Panc1 (cell line): ENCODE data around the gene MATCAP1. TPM values are rescaled to one million over a fixed set of nuclear protein-coding genes. Genes with fewer than 3 reads are reported as not detected.

Experiments used
- ATAC-seq: fragments of 200-7000 bp; cut with Tn5 transposase; 2 replicates; pipeline ENCODE4 v1.9.1; 2020; ENCODE audit warnings: mild to moderate bottlenecking, moderate library complexity
- BruUV-seq: library from RNA; stranded (reverse); fragments of 400-500 nt; replicated peaks from 2 replicates; lab custom pipeline; 2021; lab: Mats Ljungman, UMichigan
- CTCF ChIA-PET: fragments of 300-600 bp; sonication (Branson Sonifier 250); formaldehyde crosslinking; loops from one replicate; lab custom pipeline; 2022; ENCODE audit warnings: antibody characterized with exemption; lab: Charles Lee
- POLR2A ChIA-PET: fragments of 300-600 bp; sonication (Branson Sonifier 250); formaldehyde crosslinking; loops from one replicate; lab custom pipeline; 2022; ENCODE audit warnings: antibody characterized with exemption; lab: Charles Lee
- DNase-seq: peaks from one replicate; pipeline ENCODE4 v3.0.0-alpha.2; 2010; ENCODE audit warnings: low read depth, low spot score
- H3K27ac ChIP-seq: 2 replicates; pipeline ENCODE4 v1.5.1; 2011; ENCODE audit warnings: mild to moderate bottlenecking, low read length, inconsistent platforms
- H3K27me3 ChIP-seq: fragments of 200-500 bp; sonication (Bioruptor generic); 2 replicates; pipeline ENCODE4 v1.6.0; 2014; ENCODE audit warnings: low read length, inconsistent platforms; ENCODE audit not compliant: control insufficient read depth, insufficient read depth
- H3K36me3 ChIP-seq: fragments of 200-500 bp; sonication (Bioruptor generic); 2 replicates; pipeline ENCODE4 v1.5.1; 2014; ENCODE audit warnings: inconsistent platforms, mild to moderate bottlenecking, low read length, moderate library complexity; ENCODE audit not compliant: control insufficient read depth, insufficient read depth
- H3K4me1 ChIP-seq: 2 replicates; pipeline ENCODE4 v1.5.1; 2011; ENCODE audit warnings: inconsistent platforms, mild to moderate bottlenecking, low read length, moderate library complexity; ENCODE audit not compliant: control insufficient read depth, insufficient read depth
- H3K4me3 ChIP-seq, 2 experiments: 2 replicates each; pipeline ENCODE4 v1.5.1; 2011 to 2012; ENCODE audit warnings: low read depth in 2 of 2, low read length in 2 of 2, mild to moderate bottlenecking in 2 of 2, inconsistent platforms in 1 of 2, moderate library complexity in 1 of 2
- H3K9me3 ChIP-seq: fragments of 200-500 bp; sonication (Bioruptor generic); 2 replicates; pipeline ENCODE4 v1.5.1; 2014; ENCODE audit warnings: low read depth, mild to moderate bottlenecking, inconsistent platforms, low read length, moderate library complexity; ENCODE audit not compliant: control insufficient read depth, insufficient read depth
- CTCF ChIP-seq: fragments of 450-650 bp; IDR thresholded peaks from 2 replicates; pipeline ENCODE4 v1.5.1; 2017; ENCODE audit warnings: mild to moderate bottlenecking
- POLR2AphosphoS5 ChIP-seq: IDR thresholded peaks from 2 replicates; pipeline ENCODE4 v1.6.1; 2012; ENCODE audit warnings: mild to moderate bottlenecking, low read depth, low read length, moderate library complexity
- REST ChIP-seq, 2 experiments: IDR thresholded peaks; 2 replicates each; pipeline ENCODE4 v1.6.1; 2011 to 2012; ENCODE audit warnings: low read depth in 2 of 2, control low read depth in 1 of 2, low read length in 1 of 2, mild to moderate bottlenecking in 1 of 2, moderate library complexity in 1 of 2; ENCODE audit not compliant: insufficient read depth in 1 of 2
- SIN3A ChIP-seq: IDR thresholded peaks from 2 replicates; pipeline ENCODE4 v1.6.1; 2012; ENCODE audit warnings: low read depth, mild to moderate bottlenecking, low read length, moderate library complexity, borderline replicate concordance; ENCODE audit not compliant: insufficient read depth
- TCF7L2 ChIP-seq: IDR thresholded peaks from 2 replicates; pipeline ENCODE4 v1.6.1; 2011; ENCODE audit warnings: mild to moderate bottlenecking, low read depth, low read length, inconsistent platforms
- in situ Hi-C: cut with HindIII; loops from 2 replicates; pipeline ENCODE4 v1.10.0; 2016; ENCODE audit warnings: low sequenced_read_pairs, low pct_unique_long_range_greater_than_20kb
- intact Hi-C: fragments of 100-400 bp; cut with micrococcal nuclease; formaldehyde crosslinking; loops from one replicate; pipeline ENCODE4 v1.10.0; 2022; ENCODE audit not compliant: unreplicated experiment
- total RNA-seq: library from RNA; stranded (reverse); gene quantifications from one replicate; pipeline ENCODE4 v1.2.1, GENCODE V29; 2021; ENCODE audit not compliant: unreplicated experiment

The MATCAP1 gene
- total RNA-seq, 1 experiment from 2014 or later: 13.9 TPM

- peak; percentile 71 for ATAC-seq
- no peak overlapping the region for H3K4me3 ChIP-seq
Observed at GRCh38 chr16:67184995-67185650, 1.4 kb upstream of the MATCAP1 start.

More at GRCh38 chr16:67184995-67185650, 1.4 kb upstream of the MATCAP1 start:
- peaks cover 8% of the 10 kb centered on the region for H3K4me1 ChIP-seq
- H3K27me3 ChIP-seq: no peaks in the 10 kb centered on the region
- TF ChIP-seq TCF7L2: no peak
- no peak for TF ChIP-seq POLR2AphosphoS5
- peak; percentile 84; the same call in 1 of the 2 replicates for TF ChIP-seq CTCF
- peak; percentile 77; the same call in 1 of the 2 replicates for TF ChIP-seq SIN3A
- peak; percentile 95 to 99 for TF ChIP-seq REST (IDR thresholded peaks at IDR 0.05; ENCODE audit: insufficient read depth in 1 of 2, low read depth in 2 of 2, low read length in 1 of 2)
- H3K9me3 ChIP-seq: no peaks in the 10 kb centered on the region
- H3K36me3 ChIP-seq: peaks cover 4% of the 10 kb centered on the region; the same call in 1 of the 2 replicates
- no TSS peak for BruUV-seq
- POLR2A ChIA-PET: no interaction called here
- CTCF ChIA-PET: interaction anchor here (0.7 kb wide), 1 partner anchor 14 kb away, joined by 4 read pairs; the partner anchor contains the start of gene NOL3
- no peak overlapping the region for H3K27ac ChIP-seq
- DNase-seq: peak; percentile 39
- intact Hi-C loops: loop anchor here (10.0 kb wide), 1 partner anchor 230 kb away; no protein-coding TSS in a partner anchor
- in situ Hi-C loops: no loop called here
